Measurements from ENCODE around the gene IPO9.
"Not testable (repeated sequence)": the region's sequence is repeated elsewhere in the genome, so short reads cannot be mapped to it uniquely, and the experiment has no call there.

The IPO9 gene

GRCh38 chr1:201848230-201848629, 19.3 kb downstream of the IPO9 start:
- no peaks in the 10 kb centered on the region for H3K9me3 ChIP-seq (ENCODE audit: control insufficient read depth, insufficient read depth, low read length)
- H3K4me1 ChIP-seq (ENCODE audit: insufficient read depth, low read length) = 0 out of 2 replicates have a peak, but pooled peaks cover 6% of the 10 kb centered on the region
- peaks cover 36% of the 10 kb centered on the region for H3K36me3 ChIP-seq (ENCODE audit: insufficient read depth, low read length)
- no peak overlapping the region for H3K9ac ChIP-seq (ENCODE audit: low read depth, low read length)

GRCh38 chr1:201849372-201850052, 20.6 kb downstream of the IPO9 start:
- Histone ChIP-seq H3K9ac (ENCODE audit: low read depth, low read length) (no peak overlapping the region), H3K36me3 (ENCODE audit: insufficient read depth, low read length) (peaks cover 43% of the 10 kb centered on the region), H3K9me3 (ENCODE audit: control insufficient read depth, insufficient read depth, low read length) (no peaks in the 10 kb centered on the region), H3K4me1 (ENCODE audit: insufficient read depth, low read length) (0 out of 2 replicates have a peak, but pooled peaks cover 6% of the 10 kb centered on the region)

- no peak overlapping the region for H3K9ac ChIP-seq (ENCODE audit: low read depth, low read length)
- 0 out of 2 replicates have a peak, but pooled peaks cover 6% of the 10 kb centered on the region for H3K4me1 ChIP-seq (ENCODE audit: insufficient read depth, low read length)
- peaks cover 46% of the 10 kb centered on the region for H3K36me3 ChIP-seq (ENCODE audit: insufficient read depth, low read length)
- no peaks in the 10 kb centered on the region for H3K9me3 ChIP-seq (ENCODE audit: control insufficient read depth, insufficient read depth, low read length)
Measured at GRCh38 chr1:201850053-201850397, 21.1 kb downstream of the IPO9 start.

GRCh38 chr1:201851949-201852348, 23.0 kb downstream of the IPO9 start:
- 0 out of 2 replicates have a peak, but pooled peaks cover 6% of the 10 kb centered on the region for H3K4me1 ChIP-seq (ENCODE audit: insufficient read depth, low read length)
- no peak overlapping the region for H3K9ac ChIP-seq (ENCODE audit: low read depth, low read length)
- no peaks in the 10 kb centered on the region for H3K9me3 ChIP-seq (ENCODE audit: control insufficient read depth, insufficient read depth, low read length)
- peaks cover 52% of the 10 kb centered on the region for H3K36me3 ChIP-seq (ENCODE audit: insufficient read depth, low read length)

DNA sequence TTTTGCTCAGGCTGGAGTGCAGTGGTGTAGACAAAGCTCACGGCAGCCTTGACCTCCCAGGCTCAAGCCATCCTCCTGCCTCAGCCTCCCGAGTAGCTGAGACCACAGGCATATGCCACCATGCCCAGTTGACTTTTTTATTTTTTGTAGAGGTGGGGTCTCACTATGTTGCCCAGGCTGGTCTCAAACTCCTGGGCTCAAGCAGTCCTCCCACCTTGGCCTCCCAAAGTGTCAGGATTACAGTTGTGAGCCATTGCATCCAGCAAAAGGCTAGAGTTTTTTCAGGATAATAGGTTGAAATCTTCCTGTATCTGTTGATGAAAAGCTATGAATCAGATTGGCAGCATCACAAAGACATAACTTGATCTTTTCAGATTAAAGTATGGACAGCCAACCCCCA, 27.8 kb downstream of the IPO9 start:
- H3K9ac ChIP-seq (ENCODE audit: low read depth, low read length); H3K9me3 ChIP-seq (ENCODE audit: control insufficient read depth, insufficient read depth, low read length); H3K4me1 ChIP-seq (ENCODE audit: insufficient read depth, low read length): not testable (repeated sequence)
- peaks cover 46% of the 10 kb centered on the region for H3K36me3 ChIP-seq (ENCODE audit: insufficient read depth, low read length)

DNA sequence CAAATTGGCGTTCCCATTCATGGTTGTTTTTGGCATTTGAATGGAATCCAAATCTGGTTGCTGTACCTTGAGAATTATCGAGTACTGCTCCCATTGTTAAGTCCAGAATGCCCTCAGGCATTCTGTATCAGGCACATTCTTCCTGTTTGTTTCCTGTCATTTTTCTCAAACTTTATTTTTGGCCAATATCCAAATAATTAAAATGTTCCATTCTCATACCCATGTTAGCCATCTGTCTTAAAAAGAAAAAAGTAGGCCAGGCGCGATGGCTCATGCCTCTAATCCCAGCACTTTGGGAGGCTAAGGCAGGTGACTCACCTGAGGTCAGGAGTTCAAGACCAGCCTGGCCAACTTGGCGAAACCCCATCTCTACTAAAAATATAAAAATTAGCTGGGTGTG, 30.5 kb downstream of the IPO9 start:
- H3K9ac ChIP-seq (ENCODE audit: low read depth, low read length) = no peak overlapping the region
- no peaks in the 10 kb centered on the region for H3K9me3 ChIP-seq (ENCODE audit: control insufficient read depth, insufficient read depth, low read length)
- H3K4me1 ChIP-seq (ENCODE audit: insufficient read depth, low read length) = no peaks in the 10 kb centered on the region
- H3K36me3 ChIP-seq (ENCODE audit: insufficient read depth, low read length) = peaks cover 29% of the 10 kb centered on the region

GRCh38 chr1:201861448-201861847, 32.5 kb downstream of the IPO9 start:
- Histone ChIP-seq H3K9ac (ENCODE audit: low read depth, low read length) (no peak overlapping the region), H3K36me3 (ENCODE audit: insufficient read depth, low read length) (peaks cover 25% of the 10 kb centered on the region), H3K4me1 (ENCODE audit: insufficient read depth, low read length) (no peaks in the 10 kb centered on the region), H3K9me3 (ENCODE audit: control insufficient read depth, insufficient read depth, low read length) (no peaks in the 10 kb centered on the region)

GRCh38 chr1:201870397-201870796, 41.4 kb downstream of the IPO9 start:
- Histone ChIP-seq H3K9me3 (ENCODE audit: control insufficient read depth, insufficient read depth, low read length) (no peaks in the 10 kb centered on the region), H3K9ac (ENCODE audit: low read depth, low read length) (no peak overlapping the region), H3K36me3 (ENCODE audit: insufficient read depth, low read length) (peaks cover 36% of the 10 kb centered on the region), H3K4me1 (ENCODE audit: insufficient read depth, low read length) (no peaks in the 10 kb centered on the region)

- H3K9ac ChIP-seq (ENCODE audit: low read depth, low read length) = no peak overlapping the region
- H3K36me3 ChIP-seq (ENCODE audit: insufficient read depth, low read length) = peaks cover 18% of the 10 kb centered on the region
- no peaks in the 10 kb centered on the region for H3K4me1 ChIP-seq (ENCODE audit: insufficient read depth, low read length)
- no peaks in the 10 kb centered on the region for H3K9me3 ChIP-seq (ENCODE audit: control insufficient read depth, insufficient read depth, low read length)
Measured at GRCh38 chr1:201874672-201875071, 45.7 kb downstream of the IPO9 start.

- peaks cover 3% of the 10 kb centered on the region for H3K36me3 ChIP-seq (ENCODE audit: insufficient read depth, low read length)
- no peak overlapping the region for H3K9ac ChIP-seq (ENCODE audit: low read depth, low read length)
Measured at GRCh38 chr1:201876148-201876818, 47.3 kb downstream of the IPO9 start.

GRCh38 chr1:201877877-201878401, 49.0 kb downstream of the IPO9 start:
- Histone ChIP-seq H3K9ac (ENCODE audit: low read depth, low read length) (no peak overlapping the region), H3K9me3 (ENCODE audit: control insufficient read depth, insufficient read depth, low read length) (no peaks in the 10 kb centered on the region), H3K4me1 (ENCODE audit: insufficient read depth, low read length) (peaks cover 10% of the 10 kb centered on the region), H3K36me3 (ENCODE audit: insufficient read depth, low read length) (peaks cover 3% of the 10 kb centered on the region; the same call in 1 of the 2 replicates)

More at GRCh38 chr1:201876148-201876818, 47.3 kb downstream of the IPO9 start:
- H3K9me3 ChIP-seq (ENCODE audit: control insufficient read depth, insufficient read depth, low read length) = no peaks in the 10 kb centered on the region
- H3K4me1 ChIP-seq (ENCODE audit: insufficient read depth, low read length) = 0 out of 2 replicates have a peak, but pooled peaks cover 2% of the 10 kb centered on the region

DNA sequence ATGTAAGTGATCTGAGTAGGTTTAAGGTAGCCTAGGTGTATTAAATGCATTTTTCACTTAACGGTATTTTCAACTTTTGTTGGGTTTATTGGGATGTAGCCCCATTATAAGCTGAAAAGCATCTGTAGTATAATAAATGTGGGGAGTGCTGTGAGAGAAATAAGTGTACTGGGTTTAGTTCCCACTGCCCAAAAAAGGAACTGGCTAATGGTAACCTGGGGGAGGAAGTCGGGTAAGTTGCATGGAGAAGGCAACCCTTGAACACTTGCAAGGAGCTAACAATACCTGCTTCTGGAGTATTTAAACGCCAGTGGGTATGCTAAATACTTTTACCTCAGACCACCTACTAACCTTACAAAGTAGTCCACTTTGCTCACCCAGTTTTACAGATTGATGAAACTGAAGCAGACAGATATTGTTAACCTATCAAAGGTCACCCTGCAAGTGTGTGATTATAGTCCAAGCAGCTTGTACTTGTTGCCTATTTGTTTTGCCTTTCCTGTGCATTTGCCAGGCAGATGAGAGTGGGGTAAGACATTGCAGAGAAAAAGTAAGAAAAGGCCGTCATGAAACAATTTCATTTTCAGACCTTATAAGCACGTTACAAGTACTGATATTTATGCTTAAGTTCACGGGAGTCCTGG, 52.1 kb downstream of the IPO9 start:
- Histone ChIP-seq H3K9ac (ENCODE audit: low read depth, low read length) (no peak overlapping the region), H3K36me3 (ENCODE audit: insufficient read depth, low read length) (no peaks in the 10 kb centered on the region; the same call in 1 of the 2 replicates), H3K9me3 (ENCODE audit: control insufficient read depth, insufficient read depth, low read length) (no peaks in the 10 kb centered on the region), H3K4me1 (ENCODE audit: insufficient read depth, low read length) (peaks cover 29% of the 10 kb centered on the region)

DNA sequence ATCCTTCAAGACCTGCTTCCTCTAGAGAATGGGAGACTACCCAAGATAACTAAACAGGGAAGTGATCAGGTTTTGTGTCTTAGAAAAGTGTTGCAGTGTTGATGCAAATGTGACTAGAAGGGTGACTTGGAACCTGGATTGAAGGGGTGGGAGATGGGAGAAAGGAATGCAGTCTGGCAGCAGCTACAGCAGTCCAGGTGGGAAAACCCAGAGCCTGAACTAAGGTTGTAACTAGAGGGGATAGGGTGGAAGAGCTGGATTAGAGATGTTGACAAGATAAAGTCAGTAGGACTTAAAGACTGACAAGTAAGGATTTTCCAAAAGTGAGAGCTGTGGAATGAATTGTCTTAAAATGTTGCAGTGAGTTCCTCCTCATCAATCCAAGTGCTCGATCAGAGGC, 52.7 kb downstream of the IPO9 start:
- Histone ChIP-seq H3K36me3 (ENCODE audit: insufficient read depth, low read length) (no peaks in the 10 kb centered on the region; the same call in 1 of the 2 replicates), H3K4me1 (ENCODE audit: insufficient read depth, low read length) (peaks cover 29% of the 10 kb centered on the region), H3K9me3 (ENCODE audit: control insufficient read depth, insufficient read depth, low read length) (no peaks in the 10 kb centered on the region), H3K9ac (ENCODE audit: low read depth, low read length) (no peak overlapping the region)

DNA sequence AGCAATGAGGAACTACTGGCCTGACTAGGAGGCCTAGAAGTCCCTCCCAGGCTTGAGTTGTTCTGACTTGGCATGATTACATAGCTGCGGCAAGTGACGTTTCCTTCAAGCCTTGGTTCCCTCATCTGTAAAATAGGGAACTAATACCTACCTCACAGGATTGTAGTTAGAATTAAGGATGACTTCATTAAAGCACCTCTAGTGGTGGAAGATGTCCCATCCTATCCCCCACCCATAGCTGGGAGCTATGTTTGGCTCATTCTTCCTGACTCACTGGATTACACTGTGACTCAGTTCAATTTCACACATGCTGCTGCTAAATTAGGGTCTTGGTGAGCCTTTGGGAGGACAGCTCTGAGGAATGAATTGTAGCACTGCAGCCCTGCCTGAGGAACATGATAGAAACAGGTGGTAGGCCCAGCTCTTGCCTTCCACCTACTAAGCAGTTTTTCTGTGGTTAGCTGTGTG, 53.7 kb downstream of the IPO9 start:
- Histone ChIP-seq H3K9me3 (ENCODE audit: control insufficient read depth, insufficient read depth, low read length) (no peaks in the 10 kb centered on the region), H3K9ac (ENCODE audit: low read depth, low read length) (no peak overlapping the region), H3K4me1 (ENCODE audit: insufficient read depth, low read length) (peaks cover 29% of the 10 kb centered on the region), H3K36me3 (ENCODE audit: insufficient read depth, low read length) (no peaks in the 10 kb centered on the region; the same call in 1 of the 2 replicates)

All from ES-I3 (cell line).